SK-N-SH (cell line): Measurements from ENCODE around the gene FAT3. TPM values are rescaled to one million over a fixed set of nuclear protein-coding genes. Genes with fewer than 3 reads are reported as not detected.

Experiments
- CTCF ChIA-PET: fragments of 300-600, 350-600 bp; formaldehyde crosslinking; extraction: SDS; loops from one replicate; lab custom pipeline; 2021; lab: Yijun Ruan, JAX
- POLR2A ChIA-PET: fragments of 350-600 bp; sonication (Branson Sonifier 250); formaldehyde crosslinking; extraction: SDS; loops from one replicate; lab custom pipeline; 2020; ENCODE audit warnings: antibody characterized with exemption, inconsistent platforms; lab: Yijun Ruan, JAX
- DNase-seq: peaks from one replicate; pipeline ENCODE4 v3.0.0; 2012
- H2AFZ ChIP-seq: fragments of 200-600 bp; sonication (generic); 2 replicates; pipeline ENCODE4 v1.8.1; 2016; ENCODE audit warnings: antibody characterized with exemption, mild to moderate bottlenecking, low read depth
- H3F3A ChIP-seq: fragments of 200-600 bp; sonication (generic); replicated peaks from 2 replicates; pipeline ENCODE3; 2016; ENCODE audit warnings: antibody characterized with exemption, mild to moderate bottlenecking; ENCODE audit not compliant: insufficient read depth
- H3K27ac ChIP-seq, 2 experiments: fragments of 200-500 bp in 1 of 2; fragments of 200-600 bp in 1 of 2; sonication (Bioruptor generic) in 1 of 2; sonication (generic), shearing (Covaris generic) in 1 of 2; 2 replicates each; pipeline versions ENCODE4 v1.5.1 to v1.6.1; 2014 to 2016; ENCODE audit warnings: low read depth in 2 of 2, inconsistent platforms in 1 of 2, low read length in 1 of 2, mild to moderate bottlenecking in 1 of 2, mixed read lengths in 1 of 2
- H3K27me3 ChIP-seq: fragments of 200-600 bp; sonication (generic), shearing (Covaris generic); 2 replicates; pipeline ENCODE4 v1.6.1; 2016; ENCODE audit warnings: mixed run types; ENCODE audit not compliant: insufficient read depth
- H3K36me3 ChIP-seq, 2 experiments: fragments of 200-500 bp in 1 of 2; fragments of 200-600 bp in 1 of 2; sonication (Bioruptor generic) in 1 of 2; sonication (generic) in 1 of 2; replicated peaks in 1 of 2; 2 replicates each; pipeline versions ENCODE3 to v1.5.1; 2014 to 2016; ENCODE audit warnings: low read length in 1 of 2, mild to moderate bottlenecking in 1 of 2; ENCODE audit not compliant: insufficient read depth in 2 of 2, control insufficient read depth in 1 of 2
- H3K4me1 ChIP-seq, 2 experiments: fragments of 200-500 bp in 1 of 2; fragments of 200-600 bp in 1 of 2; sonication (Bioruptor generic) in 1 of 2; sonication (generic), shearing (Covaris generic) in 1 of 2; 2 replicates each; pipeline versions ENCODE4 v1.5.1 to v1.6.1; 2014 to 2016; ENCODE audit warnings: low read depth in 1 of 2, low read length in 1 of 2, mixed run types in 1 of 2; ENCODE audit not compliant: insufficient read depth in 2 of 2, control insufficient read depth in 1 of 2
- H3K4me2 ChIP-seq: fragments of 200-600 bp; sonication (generic), shearing (Covaris generic); 2 replicates; pipeline ENCODE4 v1.6.1; 2017; ENCODE audit warnings: mixed run types
- H3K4me3 ChIP-seq, 2 experiments: fragments of 200-500 bp in 1 of 2; fragments of 200-600 bp in 1 of 2; sonication (Bioruptor generic) in 1 of 2; sonication (generic), shearing (Covaris generic) in 1 of 2; 2 replicates each; pipeline versions ENCODE4 v1.5.1 to v1.8.1; 2014 to 2016; ENCODE audit warnings: low read depth in 2 of 2, inconsistent platforms in 1 of 2, low read length in 1 of 2, mild to moderate bottlenecking in 1 of 2, mixed read lengths in 1 of 2, moderate library complexity in 1 of 2
- H3K79me2 ChIP-seq: fragments of 200-600 bp; sonication (generic); 2 replicates; pipeline ENCODE4 v1.8.1; 2017; ENCODE audit warnings: mild to moderate bottlenecking; ENCODE audit not compliant: insufficient read depth
- H3K9ac ChIP-seq: fragments of 200-600 bp; sonication (generic); 2 replicates; pipeline ENCODE4 v1.6.1; 2017; ENCODE audit warnings: mixed run types
- H3K9me2 ChIP-seq: fragments of 200-600 bp; sonication (generic); 2 replicates; pipeline ENCODE4 v1.6.1; 2017; ENCODE audit warnings: mixed run types
- H3K9me3 ChIP-seq: fragments of 200-600 bp; sonication (generic); 2 replicates; pipeline ENCODE4 v1.6.1; 2017; ENCODE audit warnings: mixed run types, mild to moderate bottlenecking, moderate library complexity
- H4K20me1 ChIP-seq: fragments of 200-600 bp; sonication (generic); 2 replicates; pipeline ENCODE4 v1.6.1; 2017; ENCODE audit warnings: mild to moderate bottlenecking, mixed run types; ENCODE audit not compliant: insufficient read depth
- ELF1 ChIP-seq: IDR thresholded peaks from 2 replicates; pipeline ENCODE4 v1.4.0; 2012
- EP300 ChIP-seq, 2 experiments: IDR thresholded peaks; 2 replicates each; pipeline versions ENCODE4 v1.4.0 to v1.6.1; 2012; ENCODE audit warnings: borderline replicate concordance in 1 of 2, low read depth in 1 of 2, low read length in 1 of 2
- FOSL2 ChIP-seq: IDR thresholded peaks from 2 replicates; pipeline ENCODE4 v1.4.0; 2012; ENCODE audit warnings: low read depth, mild to moderate bottlenecking, moderate library complexity, borderline replicate concordance
- FOXJ3 ChIP-seq: sonication (generic); formaldehyde crosslinking; IDR thresholded peaks from 2 replicates; pipeline ENCODE4 v1.5.1; 2020; ENCODE audit warnings: mild to moderate bottlenecking, missing genetic modification reagents
- FOXM1 ChIP-seq: IDR thresholded peaks from 2 replicates; pipeline ENCODE4 v1.4.0; 2012; ENCODE audit warnings: low read depth, mild to moderate bottlenecking
- GABPA ChIP-seq: IDR thresholded peaks from 2 replicates; pipeline ENCODE4 v1.4.0; 2012; ENCODE audit warnings: low read depth, mild to moderate bottlenecking
- NFIC ChIP-seq: IDR thresholded peaks from 2 replicates; pipeline ENCODE4 v1.4.0; 2012; ENCODE audit warnings: borderline replicate concordance
- POLR2AphosphoS5 ChIP-seq: IDR thresholded peaks from 2 replicates; pipeline ENCODE4 v1.6.1; 2012; ENCODE audit warnings: low read depth, low read length
- TCF12 ChIP-seq: IDR thresholded peaks from 2 replicates; pipeline ENCODE4 v1.4.0; 2012
- YY1 ChIP-seq: IDR thresholded peaks from 2 replicates; pipeline ENCODE4 v1.4.0; 2012; ENCODE audit warnings: low read depth, mild to moderate bottlenecking
- WGBS: methylation state at CpG from one replicate; pipeline ENCODE4 v1.1.6; 2017; ENCODE audit warnings: low lambda C conversion rate; 5-methylcytosine and 5-hydroxymethylcytosine counted together
- polyA plus RNA-seq, 3 experiments: library from polyadenylated mRNA; depleted of rRNA; stranded (reverse); fragments of >200 nt; gene quantifications; 2 replicates each; pipeline ENCODE4 v1.2.3, GENCODE V29; 2012
- TF ChIP-seq, protein P1 (sequence below): IDR thresholded peaks from 2 replicates; pipeline ENCODE4; 2012
- TF ChIP-seq, protein P2 (sequence below): IDR thresholded peaks from 2 replicates; pipeline ENCODE4 v1.6.1; 2012; ENCODE audit warnings: mild to moderate bottlenecking, low read depth, low read length, moderate library complexity
- TF ChIP-seq, protein P3 (sequence below): fragments of 150-350 bp; IDR thresholded peaks from 2 replicates; pipeline ENCODE4 v1.6.1; 2016; ENCODE audit warnings: mild to moderate bottlenecking, low read depth, low read length
- TF ChIP-seq, protein P4 (sequence below): IDR thresholded peaks from 2 replicates; pipeline ENCODE4 v1.4.0; 2012; ENCODE audit warnings: low read depth, borderline replicate concordance

The FAT3 gene
- polyA plus RNA-seq, 1 of the 3 experiments (the other 2 are of a cell fraction), result 0.87 TPM

DNA sequence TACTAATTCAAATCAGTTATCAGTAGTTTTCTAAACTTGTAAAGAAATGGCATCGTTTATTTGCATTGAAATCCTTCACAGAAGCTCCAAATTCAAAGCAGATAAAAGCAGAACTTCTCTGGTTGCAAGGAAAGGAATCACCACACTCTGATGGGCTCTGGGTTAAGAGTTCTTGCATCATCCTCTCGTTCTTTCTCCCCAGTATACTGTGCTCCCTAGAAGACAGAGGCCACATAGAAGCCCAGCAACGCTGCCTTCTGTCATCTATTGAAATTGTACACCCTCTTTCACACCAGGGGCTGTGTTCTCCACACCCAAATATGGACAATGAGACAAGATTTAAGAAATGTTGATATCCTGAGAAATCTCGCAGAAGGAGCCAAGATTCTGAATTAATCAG is 29.3 kb downstream of the FAT3 start:
- TF ChIP-seq POLR2AphosphoS5 (no peak), YY1 (no peak), FOXJ3 (CRISPR knock-in tag) (no peak)
- TF ChIP-seq, protein P1, sequence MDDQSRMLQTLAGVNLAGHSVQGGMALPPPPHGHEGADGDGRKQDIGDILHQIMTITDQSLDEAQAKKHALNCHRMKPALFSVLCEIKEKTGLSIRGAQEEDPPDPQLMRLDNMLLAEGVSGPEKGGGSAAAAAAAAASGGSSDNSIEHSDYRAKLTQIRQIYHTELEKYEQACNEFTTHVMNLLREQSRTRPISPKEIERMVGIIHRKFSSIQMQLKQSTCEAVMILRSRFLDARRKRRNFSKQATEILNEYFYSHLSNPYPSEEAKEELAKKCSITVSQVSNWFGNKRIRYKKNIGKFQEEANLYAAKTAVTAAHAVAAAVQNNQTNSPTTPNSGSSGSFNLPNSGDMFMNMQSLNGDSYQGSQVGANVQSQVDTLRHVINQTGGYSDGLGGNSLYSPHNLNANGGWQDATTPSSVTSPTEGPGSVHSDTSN, result no peak
- TF ChIP-seq, all 33 proteins: peak for 0
- 88% methylated on average over 4 of the region's 4 CpGs for WGBS
- Histone ChIP-seq H3K4me1 (peaks cover 0 to 10% of the 10 kb centered on the region in 2 experiments; a peak in 1 of 4 replicates), H2AFZ (no peak overlapping the region), H3K4me3 (no peak overlapping the region), H3K79me2 (no peaks in the 10 kb centered on the region), H3K27me3 (no peaks in the 10 kb centered on the region), H3F3A (no peaks in the 10 kb centered on the region), H3K9me2 (no peaks in the 10 kb centered on the region), H3K4me2 (no peak overlapping the region), H4K20me1 (no peaks in the 10 kb centered on the region), H3K9me3 (no peaks in the 10 kb centered on the region), H3K36me3 (no peaks in the 10 kb centered on the region), H3K27ac (no peak overlapping the region), H3K9ac (no peak overlapping the region)
- ChIA-PET CTCF (interaction anchor here (0.6 kb wide), 1 partner anchor 11 kb away, joined by 3 read pairs; no protein-coding TSS in a partner anchor), POLR2A (no interaction called here)
- no peak for DNase-seq

DNA sequence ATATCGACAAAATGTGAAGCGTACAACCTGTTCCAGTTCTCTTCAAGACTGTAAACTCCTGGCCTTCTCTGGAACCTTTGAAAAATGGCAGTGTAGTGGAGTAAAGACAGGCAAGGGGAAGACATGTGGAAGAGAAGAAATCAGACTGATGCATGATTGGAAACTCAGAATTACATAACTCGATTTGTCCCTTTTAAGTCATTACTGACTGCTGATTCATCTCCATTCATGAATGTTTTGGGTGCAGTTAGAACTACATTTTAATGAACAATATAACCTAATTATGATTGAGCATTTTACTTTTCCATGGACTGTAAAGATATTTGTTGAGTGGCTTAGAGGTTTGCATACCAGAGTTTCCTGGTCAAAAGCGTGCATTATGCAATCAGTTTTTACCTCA is 32.9 kb downstream of the FAT3 start:
- no peak overlapping the region for H3K9ac ChIP-seq
- no peaks in the 10 kb centered on the region for H3K27me3 ChIP-seq
- ChIA-PET POLR2A (no interaction called here), CTCF (interaction anchor here (0.8 kb wide), 1 partner anchor 10 kb away, joined by 5 read pairs; no protein-coding TSS in a partner anchor)
- no peaks in the 10 kb centered on the region for H3K9me2 ChIP-seq
- H3K4me3 ChIP-seq, result no peak overlapping the region
- no peak overlapping the region for H2AFZ ChIP-seq
- no peaks in the 10 kb centered on the region for H4K20me1 ChIP-seq
- H3F3A ChIP-seq, result no peaks in the 10 kb centered on the region
- no peak overlapping the region for H3K27ac ChIP-seq
- peaks cover 0 to 10% of the 10 kb centered on the region in 2 experiments; a peak in 1 of 4 replicates for H3K4me1 ChIP-seq
- TF ChIP-seq TCF12 (no peak), GABPA (no peak), YY1 (no peak), FOSL2 (no peak), FOXM1 (no peak), EP300 (IDR thresholded peaks at IDR 0.05; ENCODE audit: borderline replicate concordance in 1 of 2, low read depth in 1 of 2, low read length in 1 of 2) (no peak), ELF1 (no peak), NFIC (no peak)
- TF ChIP-seq, protein P2, sequence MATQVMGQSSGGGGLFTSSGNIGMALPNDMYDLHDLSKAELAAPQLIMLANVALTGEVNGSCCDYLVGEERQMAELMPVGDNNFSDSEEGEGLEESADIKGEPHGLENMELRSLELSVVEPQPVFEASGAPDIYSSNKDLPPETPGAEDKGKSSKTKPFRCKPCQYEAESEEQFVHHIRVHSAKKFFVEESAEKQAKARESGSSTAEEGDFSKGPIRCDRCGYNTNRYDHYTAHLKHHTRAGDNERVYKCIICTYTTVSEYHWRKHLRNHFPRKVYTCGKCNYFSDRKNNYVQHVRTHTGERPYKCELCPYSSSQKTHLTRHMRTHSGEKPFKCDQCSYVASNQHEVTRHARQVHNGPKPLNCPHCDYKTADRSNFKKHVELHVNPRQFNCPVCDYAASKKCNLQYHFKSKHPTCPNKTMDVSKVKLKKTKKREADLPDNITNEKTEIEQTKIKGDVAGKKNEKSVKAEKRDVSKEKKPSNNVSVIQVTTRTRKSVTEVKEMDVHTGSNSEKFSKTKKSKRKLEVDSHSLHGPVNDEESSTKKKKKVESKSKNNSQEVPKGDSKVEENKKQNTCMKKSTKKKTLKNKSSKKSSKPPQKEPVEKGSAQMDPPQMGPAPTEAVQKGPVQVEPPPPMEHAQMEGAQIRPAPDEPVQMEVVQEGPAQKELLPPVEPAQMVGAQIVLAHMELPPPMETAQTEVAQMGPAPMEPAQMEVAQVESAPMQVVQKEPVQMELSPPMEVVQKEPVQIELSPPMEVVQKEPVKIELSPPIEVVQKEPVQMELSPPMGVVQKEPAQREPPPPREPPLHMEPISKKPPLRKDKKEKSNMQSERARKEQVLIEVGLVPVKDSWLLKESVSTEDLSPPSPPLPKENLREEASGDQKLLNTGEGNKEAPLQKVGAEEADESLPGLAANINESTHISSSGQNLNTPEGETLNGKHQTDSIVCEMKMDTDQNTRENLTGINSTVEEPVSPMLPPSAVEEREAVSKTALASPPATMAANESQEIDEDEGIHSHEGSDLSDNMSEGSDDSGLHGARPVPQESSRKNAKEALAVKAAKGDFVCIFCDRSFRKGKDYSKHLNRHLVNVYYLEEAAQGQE, result no peak
- TF ChIP-seq, protein P3, sequence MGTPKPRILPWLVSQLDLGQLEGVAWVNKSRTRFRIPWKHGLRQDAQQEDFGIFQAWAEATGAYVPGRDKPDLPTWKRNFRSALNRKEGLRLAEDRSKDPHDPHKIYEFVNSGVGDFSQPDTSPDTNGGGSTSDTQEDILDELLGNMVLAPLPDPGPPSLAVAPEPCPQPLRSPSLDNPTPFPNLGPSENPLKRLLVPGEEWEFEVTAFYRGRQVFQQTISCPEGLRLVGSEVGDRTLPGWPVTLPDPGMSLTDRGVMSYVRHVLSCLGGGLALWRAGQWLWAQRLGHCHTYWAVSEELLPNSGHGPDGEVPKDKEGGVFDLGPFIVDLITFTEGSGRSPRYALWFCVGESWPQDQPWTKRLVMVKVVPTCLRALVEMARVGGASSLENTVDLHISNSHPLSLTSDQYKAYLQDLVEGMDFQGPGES, result no peak
- TF ChIP-seq, protein P4, sequence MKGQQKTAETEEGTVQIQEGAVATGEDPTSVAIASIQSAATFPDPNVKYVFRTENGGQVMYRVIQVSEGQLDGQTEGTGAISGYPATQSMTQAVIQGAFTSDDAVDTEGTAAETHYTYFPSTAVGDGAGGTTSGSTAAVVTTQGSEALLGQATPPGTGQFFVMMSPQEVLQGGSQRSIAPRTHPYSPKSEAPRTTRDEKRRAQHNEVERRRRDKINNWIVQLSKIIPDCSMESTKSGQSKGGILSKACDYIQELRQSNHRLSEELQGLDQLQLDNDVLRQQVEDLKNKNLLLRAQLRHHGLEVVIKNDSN, result no peak
- H3K79me2 ChIP-seq, result no peaks in the 10 kb centered on the region
- H3K9me3 ChIP-seq, result no peaks in the 10 kb centered on the region
- no peak overlapping the region for H3K4me2 ChIP-seq
- WGBS, result 89% methylated on average over 4 of the region's 4 CpGs
- DNase-seq, result no peak
- no peaks in the 10 kb centered on the region for H3K36me3 ChIP-seq
